ENCODE data around the gene KRT81. TPM values are rescaled to one million over a fixed set of nuclear protein-coding genes. Genes with fewer than 3 reads are reported as not detected.

KRT81 gene
- total RNA-seq, 4 donors from 2014 or later = not detected

- Histone ChIP-seq H3K36me3 (no peaks in the 10 kb centered on the region), H3K27ac (no peak overlapping the region), H3K4me1 (peaks cover 0 to 32% (median 10%) of the 10 kb centered on the region in 3 donors), H3K4me3 (no peak overlapping the region), H3K27me3 (peaks cover 0 to 63% (median 1%) of the 10 kb centered on the region in 4 donors), H3K9me3 (no peaks in the 10 kb centered on the region)
- WGBS, 2 donors = 67 to 81% methylated on average over 9 of the region's 9 CpGs
- intact Hi-C loops (cut with DNase I) = no loop called here
- no peak for DNase-seq
- TF ChIP-seq CTCF (IDR thresholded peaks at IDR 0.05) (no peak), POLR2A (IDR thresholded peaks at IDR 0.05) (no peak)
Measured at GRCh38 chr12:52251367-52252051, 39.8 kb downstream of the KRT81 start.

GRCh38 chr12:52250048-52250990 lies 41.0 kb downstream of the KRT81 start:
- no peaks in the 10 kb centered on the region for H3K36me3 ChIP-seq
- DNase-seq = no peak
- intact Hi-C loops (cut with DNase I) = no loop called here
- peaks cover 0 to 51% (median 0%) of the 10 kb centered on the region in 4 donors for H3K27me3 ChIP-seq
- peaks cover 0 to 44% (median 10%) of the 10 kb centered on the region in 3 donors for H3K4me1 ChIP-seq
- no peaks in the 10 kb centered on the region for H3K9me3 ChIP-seq
- TF ChIP-seq CTCF (IDR thresholded peaks at IDR 0.05) = no peak
- TF ChIP-seq POLR2A (IDR thresholded peaks at IDR 0.05) = no peak
- no peak overlapping the region for H3K4me3 ChIP-seq
- H3K27ac ChIP-seq = peak overlapping the region in 1 of 4 donors; percentile 8
- WGBS, 2 donors = 71 to 78% methylated on average over 13 to 20 of the region's 52 CpGs

- Histone ChIP-seq H3K36me3 (no peaks in the 10 kb centered on the region), H3K27ac (peak overlapping the region in 1 of 4 donors; percentile 8), H3K4me3 (no peak overlapping the region), H3K27me3 (peaks cover 0 to 44% (median 0%) of the 10 kb centered on the region in 4 donors), H3K9me3 (no peaks in the 10 kb centered on the region), H3K4me1 (peaks cover 1 to 51% (median 12%) of the 10 kb centered on the region in 3 donors)
- TF ChIP-seq CTCF (IDR thresholded peaks at IDR 0.05) = no peak
- TF ChIP-seq POLR2A (IDR thresholded peaks at IDR 0.05) = no peak
- intact Hi-C loops (cut with DNase I) = no loop called here
- no peak for DNase-seq
- WGBS, 2 donors = 70 to 83% methylated on average over 2 of the region's 2 CpGs
Measured at GRCh38 chr12:52249511-52250047, 41.8 kb downstream of the KRT81 start.

DNA sequence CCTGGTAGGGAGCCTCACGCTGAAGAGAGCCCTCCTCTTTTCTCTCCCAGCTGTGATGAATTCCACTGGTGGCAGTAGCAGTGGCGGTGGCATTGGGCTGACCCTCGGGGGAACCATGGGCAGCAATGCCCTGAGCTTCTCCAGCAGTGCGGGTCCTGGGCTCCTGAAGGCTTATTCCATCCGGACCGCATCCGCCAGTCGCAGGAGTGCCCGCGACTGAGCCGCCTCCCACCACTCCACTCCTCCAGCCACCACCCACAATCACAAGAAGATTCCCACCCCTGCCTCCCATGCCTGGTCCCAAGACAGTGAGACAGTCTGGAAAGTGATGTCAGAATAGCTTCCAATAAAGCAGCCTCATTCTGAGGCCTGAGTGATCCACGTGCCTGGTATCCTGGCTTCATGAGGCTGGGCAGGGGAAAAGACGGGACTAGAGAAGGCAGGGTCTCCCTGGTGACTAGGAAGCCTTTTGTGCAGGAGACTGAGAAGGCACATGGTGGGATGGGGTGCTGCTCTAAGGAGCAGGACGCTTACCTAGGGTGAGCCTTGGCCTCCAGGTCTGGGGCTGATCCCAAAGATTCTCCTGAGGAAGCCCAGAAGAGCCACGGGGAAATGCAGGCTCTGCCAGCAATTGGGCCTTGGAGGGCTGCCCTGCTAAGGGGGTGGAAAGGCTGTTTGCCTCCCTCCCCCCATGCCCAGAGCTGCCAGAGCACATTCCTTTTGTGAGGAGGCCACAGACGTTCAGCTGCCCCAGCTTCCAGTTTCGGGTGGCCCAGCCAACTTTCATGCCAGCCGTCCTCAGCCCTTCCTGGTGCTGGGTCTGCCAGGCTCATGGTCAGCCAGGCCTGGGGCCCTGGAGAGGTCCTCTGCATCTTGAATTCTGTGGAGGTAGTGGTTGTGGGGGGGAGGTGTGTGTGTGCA lies 42.5 kb downstream of the KRT81 start:
- WGBS, 2 donors = 63 to 92% methylated on average over 3 to 6 of the region's 18 CpGs
- intact Hi-C loops (cut with DNase I) = no loop called here
- peak overlapping the region in 1 of 4 donors; percentile 57 for H3K27ac ChIP-seq
- H3K4me1 ChIP-seq = peaks cover 9 to 59% (median 20%) of the 10 kb centered on the region in 3 donors
- peaks cover 0 to 39% (median 0%) of the 10 kb centered on the region in 4 donors for H3K27me3 ChIP-seq
- no peak overlapping the region for H3K4me3 ChIP-seq
- no peaks in the 10 kb centered on the region for H3K36me3 ChIP-seq
- H3K9me3 ChIP-seq = no peaks in the 10 kb centered on the region
- TF ChIP-seq POLR2A (IDR thresholded peaks at IDR 0.05) = no peak
- TF ChIP-seq CTCF (IDR thresholded peaks at IDR 0.05) = no peak
- DNase-seq = no peak
